Stromal cell of bone marrow (primary cell): ENCODE data around the gene SLC8A3.

Source experiments
- DNase-seq: peaks from one replicate; pipeline ENCODE4 v3.0.0-alpha.2; 2012; ENCODE audit warnings: low read depth

The SLC8A3 gene

DNA sequence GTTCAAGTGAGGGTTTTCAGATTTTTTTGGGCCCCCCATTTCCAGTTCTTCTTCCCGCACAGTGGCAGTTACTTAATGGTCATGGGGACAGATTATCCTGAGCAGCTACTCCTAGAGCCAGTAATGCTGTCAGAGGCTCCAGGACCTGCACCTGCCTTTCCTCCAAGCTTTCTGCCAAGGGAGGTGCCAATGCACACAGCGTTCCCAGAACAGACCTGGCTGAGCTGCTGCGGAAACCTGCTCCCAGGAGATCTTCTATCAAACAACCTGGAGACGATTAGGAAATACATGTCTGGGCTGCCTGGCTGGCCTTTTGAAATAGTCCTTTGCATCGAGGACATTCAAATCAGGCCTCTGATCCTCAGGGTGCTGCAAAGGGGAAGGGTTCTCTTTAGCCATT is 120.9 kb downstream of the SLC8A3 start:
- no peak for DNase-seq

DNA sequence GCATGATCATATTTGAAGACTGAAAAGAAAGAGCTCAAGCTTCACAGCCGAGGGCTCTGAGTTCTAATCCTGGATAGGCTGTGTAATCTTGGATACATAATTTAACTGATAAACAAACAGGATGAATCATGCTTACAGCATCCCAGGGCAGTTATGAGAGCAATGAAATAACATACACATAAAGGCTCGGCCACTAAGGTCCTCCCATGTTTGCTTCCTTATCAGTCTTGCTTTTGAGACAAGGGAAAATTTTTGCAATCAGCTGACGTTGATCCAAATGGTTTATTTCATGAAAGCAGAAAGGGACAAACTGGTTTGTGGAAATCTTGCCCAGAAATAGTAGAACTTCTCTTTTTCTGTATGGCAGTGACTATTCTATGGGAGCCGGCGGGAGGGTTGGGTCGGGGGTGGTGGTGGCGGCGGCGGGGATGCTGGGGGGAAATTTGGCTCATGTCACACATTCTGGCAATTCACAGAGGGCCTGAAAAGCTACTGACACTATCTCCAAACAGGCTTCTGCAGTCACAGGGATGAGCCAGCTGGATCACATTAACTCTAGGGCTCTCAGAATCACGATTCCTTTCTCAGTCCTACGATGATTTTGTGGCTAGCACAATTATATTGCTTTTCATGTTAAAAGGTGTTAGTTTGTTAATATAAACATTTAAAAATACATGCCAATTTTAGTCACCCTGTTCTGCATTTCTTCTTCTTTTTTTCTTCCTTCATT is 124.5 kb downstream of the SLC8A3 start:
- no peak for DNase-seq

DNA sequence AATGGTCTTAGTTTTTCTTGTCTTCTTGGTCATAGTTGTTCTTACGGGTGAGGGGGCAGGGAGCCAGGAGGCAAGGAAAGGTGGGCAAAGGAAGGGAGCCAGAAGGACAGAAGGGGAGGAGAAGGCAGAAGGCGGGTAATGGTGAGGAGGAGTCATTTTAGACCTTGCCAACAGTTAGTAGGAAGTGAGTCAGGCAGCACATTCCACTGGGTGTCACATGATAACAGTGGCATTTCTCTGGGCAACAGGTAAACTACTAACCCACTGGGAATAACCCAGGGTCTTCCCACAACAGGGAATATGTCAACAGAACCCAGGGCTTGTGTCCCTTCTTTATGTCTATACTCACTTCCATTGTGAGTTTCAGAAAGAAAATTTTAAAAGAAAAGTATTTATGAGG is 127.6 kb downstream of the SLC8A3 start:
- no peak for DNase-seq

DNA sequence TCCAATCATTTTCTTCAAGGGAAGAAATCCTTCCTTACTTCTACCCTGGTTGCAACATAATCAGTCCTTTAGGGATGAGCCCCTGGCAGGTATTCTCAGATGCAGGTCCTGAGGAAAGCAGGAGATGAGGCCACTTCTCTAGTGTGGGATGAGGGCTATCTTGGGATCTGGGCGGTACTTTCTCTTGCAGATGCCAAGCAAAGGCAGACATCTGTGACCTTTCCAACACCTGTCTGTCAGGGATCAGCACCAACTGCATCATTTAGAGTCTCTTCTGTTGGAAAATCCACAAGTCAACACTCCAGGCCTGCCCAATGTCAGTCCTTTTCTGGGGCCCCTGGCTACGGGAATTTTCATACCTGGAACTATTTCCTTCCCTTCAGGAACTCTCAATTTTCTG is 129.2 kb downstream of the SLC8A3 start:
- no peak for DNase-seq

DNA sequence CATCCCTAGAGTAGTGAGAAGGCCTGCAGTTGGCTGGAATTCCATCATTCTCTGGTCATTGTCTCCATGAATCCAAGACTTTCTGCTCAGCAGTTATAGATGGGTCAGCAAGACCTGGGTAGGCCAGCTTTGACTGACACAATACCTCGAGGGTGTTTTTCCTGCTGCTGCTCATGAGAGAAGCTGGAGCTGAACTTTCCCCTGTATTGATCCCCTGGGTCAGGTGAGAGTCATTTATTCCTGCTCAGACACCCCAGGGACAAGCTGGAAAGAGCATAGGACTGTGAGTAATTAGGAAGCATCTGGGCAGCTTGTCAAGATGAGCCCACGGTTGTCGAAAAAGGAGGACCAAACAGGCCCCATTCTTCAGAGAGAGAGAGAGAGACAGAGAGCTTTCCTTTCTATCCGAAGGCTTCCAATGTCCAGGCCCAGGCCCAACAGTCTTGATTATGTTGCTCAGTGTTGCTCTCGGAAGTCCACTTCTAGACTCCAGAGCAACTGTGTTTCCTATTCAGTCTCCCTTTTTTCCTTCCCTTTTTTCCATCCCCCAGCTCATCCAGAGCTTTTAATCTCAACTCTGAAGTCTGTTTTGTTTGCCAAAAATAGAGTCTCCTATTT is 131.1 kb downstream of the SLC8A3 start:
- no peak for DNase-seq

DNA sequence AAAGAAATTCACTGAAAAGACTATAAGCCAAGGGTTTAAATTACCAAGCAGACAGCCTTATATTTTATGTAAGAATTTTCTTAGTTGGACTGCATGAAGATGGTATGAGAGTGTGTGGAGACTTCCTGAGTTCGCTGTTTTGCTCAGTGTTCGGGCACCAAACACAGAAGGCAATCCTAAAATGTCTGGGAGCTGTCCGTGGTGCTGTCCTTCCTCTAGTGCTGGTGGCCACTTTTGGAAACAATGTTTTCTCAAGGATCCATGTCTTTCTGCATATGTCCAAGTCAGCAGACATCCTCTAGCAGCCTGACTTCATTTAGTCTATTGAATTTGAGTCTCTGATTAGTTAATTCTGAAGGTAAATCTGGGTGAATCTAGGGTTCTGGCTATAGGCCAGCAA is 135.8 kb downstream of the SLC8A3 start:
- peak; percentile 18 for DNase-seq

DNA sequence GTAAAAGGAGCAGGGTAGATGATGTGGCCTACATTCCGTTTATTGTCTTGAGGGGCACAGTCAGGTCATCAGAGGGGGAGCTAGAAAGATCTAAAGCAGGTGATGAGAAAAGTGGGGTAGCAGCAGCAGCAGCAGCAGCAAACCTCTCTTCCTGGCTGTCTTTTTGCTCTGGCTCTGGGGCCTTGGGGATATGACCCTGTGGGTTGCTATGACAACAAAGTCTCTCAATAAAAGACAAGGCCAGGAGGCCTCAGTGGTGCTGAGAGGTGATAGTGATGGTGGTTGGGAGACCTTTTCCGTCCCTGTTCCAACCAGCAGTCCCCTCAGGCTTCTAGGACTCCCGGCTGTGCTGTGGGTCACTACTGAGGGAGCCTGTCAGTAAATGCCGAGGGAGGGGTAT is 138.6 kb downstream of the SLC8A3 start:
- DNase-seq = no peak

DNA sequence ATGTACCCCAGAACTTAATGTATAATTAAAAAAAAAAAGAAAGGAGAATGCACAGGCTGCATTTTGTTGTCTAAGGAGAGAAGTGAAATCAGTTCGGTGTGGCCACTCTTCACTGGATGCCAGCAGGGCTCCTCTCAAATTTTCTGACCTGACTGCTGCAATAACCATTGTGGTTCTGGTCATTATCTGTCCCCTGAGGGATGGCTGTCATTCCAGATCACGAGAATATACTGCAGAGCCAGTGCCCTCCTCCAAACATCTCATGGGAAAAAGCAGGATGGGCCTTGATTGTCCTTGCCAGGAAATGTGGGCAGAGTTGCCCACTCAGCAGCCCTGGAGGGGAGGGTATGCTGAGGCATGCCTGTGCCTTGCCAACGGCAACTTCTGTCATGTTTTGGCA is 139.1 kb downstream of the SLC8A3 start:
- DNase-seq = no peak

DNA sequence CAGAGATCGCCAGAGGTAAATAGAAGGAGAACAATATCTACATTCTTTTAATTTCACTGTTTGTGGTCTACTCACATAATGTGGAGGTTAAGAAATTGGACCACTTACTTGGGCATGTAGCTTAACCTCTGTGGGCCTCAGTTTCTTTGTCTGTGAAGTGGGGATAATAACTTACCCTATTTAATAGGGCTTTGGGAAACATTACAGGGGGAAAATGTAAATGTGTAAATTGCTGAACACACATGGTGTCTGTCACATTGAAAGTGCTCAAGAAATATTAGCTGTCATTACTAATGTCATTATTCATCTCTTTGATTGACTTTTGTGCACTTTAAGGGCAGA is 140.5 kb downstream of the SLC8A3 start:
- DNase-seq = no peak

DNA sequence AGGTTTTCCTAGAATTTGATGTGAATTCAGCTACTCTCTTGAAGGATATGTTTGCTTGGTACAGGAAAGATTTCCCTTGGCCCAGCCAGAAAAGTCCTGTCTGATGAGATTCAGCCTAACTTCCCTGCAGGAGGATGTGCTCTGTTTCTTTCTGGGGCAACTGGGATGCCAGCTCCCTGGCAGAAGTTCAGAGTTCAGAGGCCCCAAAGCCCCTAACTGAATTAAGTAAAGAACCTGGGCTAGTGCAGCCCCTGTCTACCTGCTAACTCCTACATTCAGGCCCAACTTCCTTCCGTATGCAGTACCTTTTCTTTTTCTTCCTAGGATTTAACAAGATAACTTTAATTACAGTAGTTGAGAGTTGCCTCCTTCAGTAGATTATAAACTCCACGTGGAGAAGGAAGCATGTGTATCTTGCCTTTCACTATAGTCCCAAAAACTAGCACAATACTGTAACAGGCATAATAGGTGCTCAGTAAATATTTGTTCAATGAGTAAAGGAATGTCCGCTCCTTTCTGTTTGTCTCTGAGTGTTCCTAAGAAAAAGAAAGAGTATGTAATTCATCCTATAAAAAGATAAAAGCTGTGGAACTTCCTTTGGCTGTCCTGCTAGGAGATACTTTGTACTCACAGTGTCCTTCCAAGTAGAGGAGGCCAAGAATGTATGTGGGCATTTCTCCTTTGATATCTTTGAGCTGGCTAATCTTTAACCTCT is 141.0 kb downstream of the SLC8A3 start:
- no peak for DNase-seq

DNA sequence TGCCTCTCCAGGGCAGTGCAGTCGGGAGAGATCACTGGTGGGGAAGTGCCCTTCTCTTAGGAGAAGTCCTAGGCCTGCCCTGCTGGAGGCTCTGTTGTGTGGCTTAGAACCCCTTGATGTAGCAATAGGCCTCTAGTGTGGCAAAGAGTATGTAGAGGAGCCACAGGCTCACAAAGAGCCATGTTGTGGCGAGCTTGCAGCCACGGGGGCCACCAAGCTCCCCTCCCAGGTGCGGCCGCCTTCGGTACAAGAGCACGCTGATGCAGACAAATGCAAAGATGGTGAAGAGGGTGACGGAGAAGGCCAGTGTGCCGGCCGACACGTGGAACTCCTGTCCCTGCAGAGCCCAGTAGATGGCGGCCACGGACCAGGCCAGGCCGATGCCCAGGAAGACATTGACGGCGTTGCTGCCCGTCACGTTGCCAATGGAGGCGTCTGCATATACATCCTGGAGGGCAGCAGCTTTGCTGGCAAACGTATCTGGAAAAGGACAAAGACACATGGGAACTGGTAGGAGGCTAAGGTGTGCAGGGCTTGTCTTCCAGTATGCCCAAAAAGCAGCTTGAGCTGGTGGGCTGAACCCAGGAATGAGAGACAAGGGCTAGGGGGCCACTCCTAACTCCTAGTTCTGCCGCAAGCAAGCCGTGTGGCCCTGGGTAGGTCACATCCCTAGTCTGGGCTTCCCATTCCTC is 142.8 kb downstream of the SLC8A3 start:
- DNase-seq = peak; percentile 5

DNA sequence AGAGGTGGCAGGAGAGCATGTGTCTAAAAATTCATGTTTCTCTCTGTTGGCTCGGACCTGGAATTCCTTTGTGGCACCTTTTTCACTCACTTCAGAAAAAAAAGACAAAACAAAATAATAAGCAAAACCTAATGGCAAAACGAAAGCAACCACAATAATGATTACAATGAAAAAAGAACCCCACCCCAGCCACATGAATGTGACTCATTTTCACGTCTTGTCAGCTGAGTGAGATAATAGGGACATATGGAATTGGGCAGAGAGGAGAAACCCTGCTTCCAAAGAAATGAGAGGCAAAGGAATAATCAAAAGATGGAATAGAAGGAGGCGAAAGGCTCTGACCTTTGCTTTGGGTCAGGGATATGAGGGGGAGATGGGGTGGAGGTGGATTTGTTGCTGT is 143.4 kb downstream of the SLC8A3 start:
- DNase-seq = no peak

DNA sequence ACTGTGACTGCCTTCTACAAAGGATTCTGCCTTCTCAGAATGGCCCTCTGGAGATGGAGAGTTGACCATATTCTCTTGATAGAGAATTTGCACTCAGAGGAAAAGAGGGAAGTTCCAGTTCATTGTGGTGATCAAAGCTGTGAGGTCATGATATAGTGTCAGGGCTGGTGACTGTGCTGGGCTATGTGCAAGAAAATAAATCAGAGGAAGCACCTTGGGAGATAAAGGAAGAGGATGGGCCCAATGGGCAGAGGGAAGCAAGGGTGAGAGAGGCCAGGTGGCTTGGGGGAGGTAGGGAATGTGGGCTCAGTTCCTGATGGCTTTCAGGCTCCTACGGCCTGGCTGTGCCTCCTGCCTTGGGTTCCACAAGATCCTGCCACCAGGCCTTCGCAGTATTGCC is 145.8 kb downstream of the SLC8A3 start:
- DNase-seq = no peak

DNA sequence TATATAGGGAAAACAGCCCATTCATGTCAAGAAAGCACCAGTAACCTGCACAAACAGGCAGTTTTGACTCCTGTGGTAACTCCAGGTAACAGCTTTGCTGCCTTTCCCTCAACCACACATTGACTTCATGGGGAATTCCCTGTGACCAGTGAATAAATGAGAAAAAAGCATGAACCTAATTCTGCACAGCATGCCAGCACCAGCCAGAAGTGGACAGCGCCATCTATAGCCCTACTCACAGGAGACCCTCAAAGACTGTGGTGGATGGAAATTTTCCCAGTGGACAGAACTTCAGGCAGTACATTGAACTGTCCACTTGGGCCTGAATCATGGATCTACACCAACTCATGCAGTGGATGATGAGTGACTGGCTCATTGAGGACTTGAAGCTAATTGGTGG is 152.1 kb downstream of the SLC8A3 start:
- no peak for DNase-seq

DNA sequence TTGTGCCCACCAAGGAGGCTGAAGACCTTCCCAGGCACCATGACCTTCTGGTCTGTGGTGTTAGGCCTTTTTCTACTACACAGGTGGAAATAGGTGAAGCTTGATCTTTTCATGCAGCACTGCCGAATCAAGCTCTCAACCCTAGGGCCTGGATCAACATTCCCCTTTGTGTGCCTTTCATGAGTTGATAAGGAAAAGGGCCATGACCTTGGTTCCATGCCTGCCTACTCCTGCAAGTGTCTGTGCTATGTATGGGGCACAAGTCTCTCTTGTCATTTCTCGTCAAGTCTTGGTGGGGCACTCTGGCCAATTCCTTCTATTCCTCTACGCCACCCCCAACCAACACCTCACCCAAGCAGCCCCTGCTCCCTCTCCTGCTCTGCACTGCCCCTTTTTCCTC is 154.5 kb downstream of the SLC8A3 start:
- DNase-seq = no peak

DNA sequence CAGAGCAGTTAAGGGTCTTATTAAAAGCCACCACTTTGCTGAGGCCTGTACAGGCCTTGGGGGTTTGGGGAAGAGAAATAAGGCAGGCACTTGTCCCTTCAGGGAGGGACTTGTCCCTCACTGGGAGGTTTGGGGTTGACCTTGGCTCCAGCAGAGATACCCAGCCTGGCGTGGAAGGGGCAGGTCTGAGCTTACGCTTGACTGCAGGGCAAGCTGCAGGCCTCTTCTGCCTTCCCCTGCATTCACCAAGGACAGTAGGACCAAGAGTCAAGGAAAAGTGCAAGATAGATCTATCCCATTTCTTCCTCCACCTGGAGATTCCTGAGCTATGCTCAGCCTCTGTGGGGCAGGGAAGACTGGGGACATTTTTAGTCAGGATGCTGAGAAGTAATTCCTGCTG is 155.2 kb downstream of the SLC8A3 start:
- DNase-seq = no peak

DNA sequence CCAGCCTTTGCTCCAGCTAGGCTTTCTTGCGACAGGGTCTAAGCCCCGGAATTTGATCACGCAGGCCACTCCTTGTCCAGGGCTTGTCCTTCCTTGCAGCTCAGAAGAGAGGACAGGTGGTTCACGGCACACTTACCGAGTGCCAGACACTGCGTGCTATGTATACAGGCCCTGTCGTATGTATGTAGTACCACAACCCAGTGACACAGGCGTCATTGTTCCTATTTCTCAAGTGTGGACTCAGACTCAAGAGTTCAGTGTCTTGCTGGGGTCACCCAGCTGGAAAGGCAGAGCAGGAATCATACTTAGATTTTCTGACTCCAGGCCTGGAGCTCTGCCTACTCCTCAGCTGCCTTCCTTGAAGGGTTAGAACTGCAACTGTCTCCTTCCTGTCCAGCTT is 155.6 kb downstream of the SLC8A3 start:
- no peak for DNase-seq

DNA sequence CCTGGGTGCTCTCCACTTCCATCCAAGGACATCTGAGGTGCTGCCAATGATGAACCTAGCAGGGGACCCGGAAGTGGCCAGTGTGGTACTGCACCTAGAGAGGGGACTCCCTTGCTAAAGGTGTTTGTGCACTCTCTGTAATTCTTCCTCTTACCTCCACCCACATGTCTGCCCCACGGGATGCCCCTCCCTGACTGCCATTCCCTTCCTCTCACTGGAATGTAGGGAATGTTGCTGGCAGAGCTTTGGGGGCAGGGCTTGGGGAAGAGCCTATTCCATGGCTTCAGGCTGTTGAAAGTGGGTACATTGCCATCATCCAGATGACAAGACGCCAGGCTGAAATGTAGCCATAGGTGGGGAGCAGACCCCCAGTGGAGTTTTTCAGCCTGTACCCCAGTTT is 156.3 kb downstream of the SLC8A3 start:
- no peak for DNase-seq

DNA sequence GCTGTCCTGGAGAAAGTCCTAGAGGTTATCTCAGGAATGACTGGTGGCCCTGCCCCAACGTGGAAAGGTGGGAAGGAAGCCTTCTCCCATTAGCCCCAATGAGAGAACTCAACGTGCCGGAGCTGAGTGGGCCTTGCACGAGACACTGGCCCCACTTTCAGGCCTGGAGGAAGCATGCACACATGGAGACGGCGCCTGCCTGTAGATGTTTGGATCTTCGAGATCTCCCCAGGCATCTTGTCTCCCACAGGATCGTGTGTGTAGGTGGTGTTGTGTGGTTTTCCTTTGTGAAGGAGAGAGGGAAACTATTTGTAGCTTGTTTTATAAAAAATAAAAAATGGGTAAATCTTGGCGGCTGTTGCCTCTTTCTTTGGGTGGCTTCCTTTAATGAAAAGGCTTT is 156.7 kb downstream of the SLC8A3 start:
- no peak for DNase-seq

DNA sequence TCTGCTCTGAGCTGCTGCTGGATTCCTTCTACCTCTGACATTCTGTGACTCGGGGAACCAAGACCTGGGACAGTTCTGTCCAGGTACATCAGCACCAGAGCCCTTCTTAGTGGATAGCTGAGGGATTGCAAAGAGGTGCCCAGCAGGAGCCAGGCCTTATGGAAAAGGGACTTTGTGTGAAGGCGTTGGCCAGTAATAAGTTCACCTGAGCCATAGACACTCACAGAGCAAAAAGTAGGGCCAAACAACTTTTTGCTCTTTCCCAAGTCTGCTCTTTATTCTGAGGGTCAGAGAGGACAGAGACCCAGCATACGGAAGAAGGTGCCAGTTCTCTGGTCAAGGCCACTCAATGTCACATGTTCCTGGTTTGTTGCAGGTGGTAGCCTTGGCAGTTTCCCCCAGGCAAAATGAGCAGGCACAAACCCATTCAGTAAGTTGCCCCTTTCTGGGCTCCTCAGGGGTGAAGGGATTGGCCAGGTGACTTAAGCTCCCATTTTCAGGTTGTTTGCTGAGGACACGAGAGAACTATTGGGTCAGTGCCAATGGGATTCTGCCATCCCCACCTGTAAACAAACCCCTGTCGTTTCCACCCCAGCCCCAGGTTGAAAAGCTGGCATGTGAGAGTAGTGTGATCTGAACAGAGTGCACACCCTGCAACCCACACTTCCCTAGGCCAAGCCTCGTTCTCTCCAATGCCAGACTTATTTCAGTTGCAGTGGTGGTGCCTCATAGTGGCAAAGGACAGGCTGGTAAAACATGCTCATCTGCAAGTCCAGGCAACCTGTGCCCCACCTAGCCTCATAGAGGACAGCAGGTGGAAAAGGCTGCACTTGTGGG is 159.2 kb downstream of the SLC8A3 start:
- DNase-seq = no peak

DNA sequence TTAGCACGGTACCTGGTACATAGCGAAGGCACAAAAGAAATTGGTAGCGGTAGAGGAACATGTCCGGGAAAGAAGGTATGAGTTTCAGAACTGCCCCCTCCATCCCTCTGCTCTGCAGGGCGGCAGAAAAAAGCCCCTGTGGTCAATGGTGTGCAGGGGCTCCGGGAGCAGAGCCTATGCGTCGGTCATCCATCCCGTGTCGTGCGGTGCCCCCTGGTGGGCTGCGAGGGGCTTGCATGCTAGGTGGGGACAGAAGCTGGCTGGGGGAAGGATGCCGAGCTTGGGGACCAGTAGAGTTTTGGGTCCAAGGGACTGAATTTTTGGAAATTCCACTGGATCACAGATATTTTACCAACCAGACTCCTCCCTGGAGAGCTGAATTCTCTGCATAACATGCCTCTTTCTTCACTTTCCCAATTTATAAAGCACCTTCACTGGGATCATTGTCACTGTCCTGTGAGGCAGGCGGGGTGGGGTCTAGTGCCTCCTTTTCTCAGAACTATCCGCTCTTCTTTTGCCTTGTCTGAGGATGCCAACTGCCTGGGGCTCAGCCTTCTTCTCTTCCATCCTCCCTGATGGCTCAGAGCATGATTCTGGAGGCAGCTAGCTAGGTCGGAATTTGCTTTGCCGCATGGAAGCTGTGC is 160.8 kb downstream of the SLC8A3 start:
- DNase-seq = no peak

DNA sequence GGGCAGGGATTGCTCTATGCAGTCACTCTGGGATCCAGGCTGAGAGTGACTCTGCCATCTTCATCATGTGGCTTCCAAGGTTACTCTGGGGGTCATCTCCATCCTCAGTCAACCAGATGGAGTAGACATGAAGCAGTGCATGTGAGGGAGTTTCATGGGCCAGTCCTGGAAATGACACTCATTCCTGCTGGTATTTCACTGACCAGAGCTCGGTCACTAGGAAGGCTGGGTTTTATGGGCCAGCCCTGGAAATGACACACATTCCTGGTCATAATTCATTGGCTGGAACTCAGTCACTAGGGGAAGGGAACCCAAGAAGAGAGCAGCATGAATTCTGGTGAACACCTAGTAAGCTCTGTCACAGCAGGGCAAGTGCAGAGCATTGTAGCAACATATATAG is 164.9 kb downstream of the SLC8A3 start:
- no peak for DNase-seq
